SU-DHL-6 (cell line): ENCODE data around the gene MYO7A.

ENCODE experiments used
- H2AFZ ChIP-seq: fragments of 200-600 bp; sonication (generic); 2 replicates; pipeline ENCODE4 v1.6.1; 2014; ENCODE audit warnings: low read depth, mild to moderate bottlenecking, moderate library complexity, mixed read lengths, antibody characterized with exemption, low read length; ENCODE audit not compliant: severe bottlenecking
- H3F3A ChIP-seq: fragments of 200-600 bp; shearing (Covaris generic); 2 replicates; pipeline ENCODE4 v1.6.0; 2016; ENCODE audit warnings: antibody characterized with exemption, mild to moderate bottlenecking; ENCODE audit not compliant: insufficient read depth
- H3K27ac ChIP-seq: fragments of 200-600 bp; sonication (generic); 2 replicates; pipeline ENCODE4 v1.5.1; 2016; ENCODE audit warnings: low read depth, mild to moderate bottlenecking, low read length, moderate library complexity, mixed read lengths
- H3K27me3 ChIP-seq: fragments of 200-600 bp; sonication (generic), shearing (Covaris generic); 2 replicates; pipeline ENCODE4 v1.6.0; 2014; ENCODE audit warnings: mild to moderate bottlenecking, low read length
- H3K36me3 ChIP-seq: fragments of 200-600 bp; sonication (generic); 2 replicates; pipeline ENCODE4 v1.6.1; 2014; ENCODE audit warnings: mild to moderate bottlenecking, low read length, mixed read lengths
- H3K4me2 ChIP-seq: fragments of 300-600, 200-600 bp; shearing (Covaris generic), sonication (generic); 2 replicates; pipeline ENCODE4 v1.6.0; 2014; ENCODE audit warnings: low read length, low read depth, mild to moderate bottlenecking; ENCODE audit not compliant: poor library complexity, severe bottlenecking
- H3K4me3 ChIP-seq: fragments of 200-600 bp; sonication (generic); 2 replicates; pipeline ENCODE4 v1.5.1; 2014; ENCODE audit warnings: antibody characterized with exemption, low read length, mild to moderate bottlenecking, mixed read lengths; ENCODE audit not compliant: insufficient read depth, poor library complexity, severe bottlenecking
- H3K79me2 ChIP-seq: fragments of 200-600 bp; sonication (generic); 2 replicates; pipeline ENCODE4 v1.6.1; 2014; ENCODE audit warnings: mild to moderate bottlenecking, low read length, moderate library complexity; ENCODE audit not compliant: insufficient read depth
- H3K9ac ChIP-seq: fragments of 200-600 bp; sonication (generic); 2 replicates; pipeline ENCODE4 v1.7.0; 2014; ENCODE audit warnings: mild to moderate bottlenecking, low read length
- H3K9me2 ChIP-seq: fragments of 200-600 bp; sonication (generic); replicated peaks from 2 replicates; pipeline ENCODE4 v1.6.1; 2014; ENCODE audit warnings: low read length; ENCODE audit not compliant: insufficient read depth
- H3K9me3 ChIP-seq: fragments of 200-600 bp; sonication (generic); 2 replicates; pipeline ENCODE4 v1.6.1; 2014; ENCODE audit warnings: low read length, mixed read lengths; ENCODE audit not compliant: insufficient read depth
- H4K20me1 ChIP-seq: fragments of 200-600 bp; sonication (generic); 2 replicates; pipeline ENCODE4 v1.6.1; 2014; ENCODE audit warnings: low read depth, mild to moderate bottlenecking, antibody characterized with exemption, low read length, moderate library complexity, mixed read lengths
- EZH2phosphoT487 ChIP-seq: fragments of 200-600 bp; sonication (generic), shearing (Covaris generic); conservative IDR thresholded peaks from 2 replicates; pipeline ENCODE4 v1.6.1; 2018; ENCODE audit warnings: mild to moderate bottlenecking, antibody characterized with exemption, low read length, moderate library complexity, mixed read lengths
- TF ChIP-seq, protein P1 (sequence below): fragments of 200-600 bp; sonication (generic); IDR thresholded peaks from one replicate; pipeline ENCODE4 v1.5.1; 2017; ENCODE audit warnings: antibody characterized with exemption, mild to moderate bottlenecking, low read length, moderate library complexity; ENCODE audit not compliant: insufficient read depth, poor library complexity, severe bottlenecking

Gene MYO7A

DNA sequence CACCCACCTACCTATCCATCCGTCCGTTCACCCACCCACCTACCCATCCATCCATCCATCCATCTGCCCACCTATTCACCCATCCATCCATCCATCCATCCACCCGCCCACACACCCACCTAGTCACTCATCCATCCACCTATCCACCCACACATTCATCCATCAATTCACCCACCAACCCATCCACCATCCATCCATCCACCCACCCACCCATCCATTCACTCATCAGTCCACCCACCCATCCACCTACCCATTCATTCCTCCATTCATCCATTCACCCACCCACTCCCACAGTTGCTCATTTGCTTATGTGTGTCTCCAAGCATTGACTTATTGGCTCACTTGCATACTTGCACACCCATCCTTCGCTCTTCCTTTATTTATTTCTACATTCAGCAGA is 50.1 kb downstream of the MYO7A start:
- H3K36me3 ChIP-seq: no peaks in the 10 kb centered on the region
- H3K27ac ChIP-seq: no peak overlapping the region
- no peak overlapping the region for H3K4me3 ChIP-seq
- no peaks in the 10 kb centered on the region for H3K79me2 ChIP-seq
- H2AFZ ChIP-seq: no peak overlapping the region
- H3K9ac ChIP-seq: no peak overlapping the region
- no peaks in the 10 kb centered on the region for H3K27me3 ChIP-seq
- no peaks in the 10 kb centered on the region for H4K20me1 ChIP-seq
- H3K9me2 ChIP-seq: no peaks in the 10 kb centered on the region
- no peaks in the 10 kb centered on the region for H3K9me3 ChIP-seq
- no peak overlapping the region for H3K4me2 ChIP-seq
- H3F3A ChIP-seq: no peaks in the 10 kb centered on the region
- TF ChIP-seq, protein P1, sequence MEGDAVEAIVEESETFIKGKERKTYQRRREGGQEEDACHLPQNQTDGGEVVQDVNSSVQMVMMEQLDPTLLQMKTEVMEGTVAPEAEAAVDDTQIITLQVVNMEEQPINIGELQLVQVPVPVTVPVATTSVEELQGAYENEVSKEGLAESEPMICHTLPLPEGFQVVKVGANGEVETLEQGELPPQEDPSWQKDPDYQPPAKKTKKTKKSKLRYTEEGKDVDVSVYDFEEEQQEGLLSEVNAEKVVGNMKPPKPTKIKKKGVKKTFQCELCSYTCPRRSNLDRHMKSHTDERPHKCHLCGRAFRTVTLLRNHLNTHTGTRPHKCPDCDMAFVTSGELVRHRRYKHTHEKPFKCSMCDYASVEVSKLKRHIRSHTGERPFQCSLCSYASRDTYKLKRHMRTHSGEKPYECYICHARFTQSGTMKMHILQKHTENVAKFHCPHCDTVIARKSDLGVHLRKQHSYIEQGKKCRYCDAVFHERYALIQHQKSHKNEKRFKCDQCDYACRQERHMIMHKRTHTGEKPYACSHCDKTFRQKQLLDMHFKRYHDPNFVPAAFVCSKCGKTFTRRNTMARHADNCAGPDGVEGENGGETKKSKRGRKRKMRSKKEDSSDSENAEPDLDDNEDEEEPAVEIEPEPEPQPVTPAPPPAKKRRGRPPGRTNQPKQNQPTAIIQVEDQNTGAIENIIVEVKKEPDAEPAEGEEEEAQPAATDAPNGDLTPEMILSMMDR: no peak
- TF ChIP-seq EZH2phosphoT487: no peak

GRCh38 chr11:77179048-77179447 is 51.0 kb downstream of the MYO7A start:
- H3K4me2 ChIP-seq: no peak overlapping the region
- no peaks in the 10 kb centered on the region for H3K9me2 ChIP-seq
- H4K20me1 ChIP-seq: no peaks in the 10 kb centered on the region
- TF ChIP-seq, protein P1: no peak
- no peak for TF ChIP-seq EZH2phosphoT487
- H3K27ac ChIP-seq: no peak overlapping the region
- no peak overlapping the region for H3K9ac ChIP-seq
- no peaks in the 10 kb centered on the region for H3K9me3 ChIP-seq
- no peaks in the 10 kb centered on the region for H3K27me3 ChIP-seq
- H3K36me3 ChIP-seq: no peaks in the 10 kb centered on the region
- H3K79me2 ChIP-seq: no peaks in the 10 kb centered on the region
- H3F3A ChIP-seq: no peaks in the 10 kb centered on the region
- H2AFZ ChIP-seq: no peak overlapping the region
- no peak overlapping the region for H3K4me3 ChIP-seq

DNA sequence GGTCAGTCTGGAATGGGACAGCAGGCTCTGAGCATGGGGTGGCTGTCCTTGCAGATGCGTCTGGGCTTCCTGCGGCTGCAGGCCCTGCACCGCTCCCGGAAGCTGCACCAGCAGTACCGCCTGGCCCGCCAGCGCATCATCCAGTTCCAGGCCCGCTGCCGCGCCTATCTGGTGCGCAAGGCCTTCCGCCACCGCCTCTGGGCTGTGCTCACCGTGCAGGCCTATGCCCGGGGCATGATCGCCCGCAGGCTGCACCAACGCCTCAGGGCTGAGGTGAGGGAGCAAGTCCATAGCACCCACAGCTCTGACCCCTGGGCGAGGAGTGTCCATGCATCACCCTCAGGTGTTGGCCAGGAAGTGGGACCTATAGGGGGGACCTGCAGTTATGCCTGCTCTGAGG is 51.6 kb downstream of the MYO7A start:
- Histone ChIP-seq H3K9me2 (no peaks in the 10 kb centered on the region), H4K20me1 (no peaks in the 10 kb centered on the region), H3F3A (no peaks in the 10 kb centered on the region), H3K27ac (no peak overlapping the region), H3K79me2 (no peaks in the 10 kb centered on the region), H2AFZ (no peak overlapping the region), H3K27me3 (no peaks in the 10 kb centered on the region), H3K4me3 (no peak overlapping the region), H3K9ac (no peak overlapping the region), H3K9me3 (no peaks in the 10 kb centered on the region), H3K36me3 (no peaks in the 10 kb centered on the region), H3K4me2 (no peak overlapping the region)
- no peak for TF ChIP-seq EZH2phosphoT487
- TF ChIP-seq, protein P1: no peak
